HepG2 (cell line): Measurements from ENCODE around the gene SNHG17. TPM values are rescaled to one million over a fixed set of nuclear protein-coding genes. Genes with fewer than 3 reads are reported as not detected.

Experiments used
- CEBPB ChIP-seq: IDR thresholded peaks from 2 replicates; pipeline ENCODE4 v1.6.1; 2011; ENCODE audit warnings: low read depth, low read length, improper control_type of control experiment, borderline replicate concordance
- ETV5 ChIP-seq: IDR thresholded peaks from 2 replicates; pipeline ENCODE4 v1.6.1; 2018; ENCODE audit warnings: missing biosample characterization, missing genetic modification reagents, inconsistent platforms, borderline replicate concordance
- MTA3 ChIP-seq: sonication (generic); formaldehyde crosslinking; IDR thresholded peaks from 2 replicates; pipeline ENCODE4 v1.4.0; 2020; ENCODE audit warnings: missing genetic modification reagents
- ONECUT2 ChIP-seq: sonication (generic); formaldehyde crosslinking; IDR thresholded peaks from 2 replicates; pipeline ENCODE4 v1.4.0; 2020; ENCODE audit warnings: missing genetic modification reagents
- TEAD2 ChIP-seq: sonication (generic); formaldehyde crosslinking; IDR thresholded peaks from 2 replicates; pipeline ENCODE4 v1.9.0; 2021; ENCODE audit warnings: missing genetic modification reagents
- ZFP82 ChIP-seq: sonication (generic); formaldehyde crosslinking; IDR thresholded peaks from 2 replicates; pipeline ENCODE4 v1.5.1; 2020; ENCODE audit warnings: mild to moderate bottlenecking, missing genetic modification reagents, borderline replicate concordance
- ZIK1 ChIP-seq: sonication (generic); formaldehyde crosslinking; IDR thresholded peaks from 2 replicates; pipeline ENCODE4 v1.5.0; 2020; ENCODE audit warnings: mild to moderate bottlenecking, low read depth, missing genetic modification reagents, borderline replicate concordance
- ZNF205 ChIP-seq: IDR thresholded peaks from 2 replicates; pipeline ENCODE4 v1.6.1; 2018; ENCODE audit warnings: missing biosample characterization, missing genetic modification reagents
- ZNF407 ChIP-seq: sonication (generic); formaldehyde crosslinking; IDR thresholded peaks from one replicate; pipeline ENCODE4 v1.5.1; 2020; ENCODE audit warnings: mild to moderate bottlenecking, missing genetic modification reagents; ENCODE audit errors: not compliant biosample characterization
- ZNF530 ChIP-seq: sonication (generic); formaldehyde crosslinking; IDR thresholded peaks from 2 replicates; pipeline ENCODE4 v1.5.0; 2020; ENCODE audit warnings: low read depth, mild to moderate bottlenecking, missing genetic modification reagents
- ZNF543 ChIP-seq: sonication (generic); formaldehyde crosslinking; IDR thresholded peaks from 2 replicates; pipeline ENCODE4 v1.4.0; 2020; ENCODE audit warnings: mild to moderate bottlenecking, missing genetic modification reagents
- ZNF770 ChIP-seq: sonication (generic); formaldehyde crosslinking; IDR thresholded peaks from 2 replicates; pipeline ENCODE4 v1.5.0; 2020; ENCODE audit warnings: mild to moderate bottlenecking, missing genetic modification reagents
- polyA plus RNA-seq, 8 experiments: library from polyadenylated mRNA; depleted of rRNA in 3 of 8; stranded (reverse) in 7 of 8; unstranded in 1 of 8; fragments of >200 nt; fragmentation: Illumina TruSeq in 4 of 8; extraction: Trizol in 4 of 8; gene quantifications; 2 replicates each; pipeline versions ENCODE4 v1.2.1 to v1.2.3, GENCODE V29; 2011 to 2016; ENCODE audit warnings: low read depth in 4 of 8, missing spikeins in 1 of 8, mixed read lengths in 1 of 8; ENCODE audit not compliant: insufficient read depth in 1 of 8
- total RNA-seq, 5 experiments: library from RNA; depleted of rRNA; stranded (reverse); fragments of >200 nt; fragmentation: Illumina TruSeq; extraction: Trizol; gene quantifications; 2 replicates each; pipeline ENCODE4 v1.2.3, GENCODE V29; 2016; ENCODE audit warnings: low read depth in 1 of 5
- TF ChIP-seq, protein P1 (sequence below): IDR thresholded peaks from 2 replicates; pipeline ENCODE4 v1.6.1; 2016; ENCODE audit warnings: missing biosample characterization, missing genetic modification reagents, low read depth
- TF ChIP-seq, protein P2 (sequence below): IDR thresholded peaks from 2 replicates; pipeline ENCODE4 v1.6.1; 2016; ENCODE audit warnings: missing compliant biosample characterization, missing genetic modification reagents, borderline replicate concordance

The SNHG17 gene
- total and polyA plus RNA-seq, 2 of the 13 experiments (the other 11 are each of a cell fraction or from before 2014, with no cell fraction given) = 26.2 to 41.2 TPM

DNA sequence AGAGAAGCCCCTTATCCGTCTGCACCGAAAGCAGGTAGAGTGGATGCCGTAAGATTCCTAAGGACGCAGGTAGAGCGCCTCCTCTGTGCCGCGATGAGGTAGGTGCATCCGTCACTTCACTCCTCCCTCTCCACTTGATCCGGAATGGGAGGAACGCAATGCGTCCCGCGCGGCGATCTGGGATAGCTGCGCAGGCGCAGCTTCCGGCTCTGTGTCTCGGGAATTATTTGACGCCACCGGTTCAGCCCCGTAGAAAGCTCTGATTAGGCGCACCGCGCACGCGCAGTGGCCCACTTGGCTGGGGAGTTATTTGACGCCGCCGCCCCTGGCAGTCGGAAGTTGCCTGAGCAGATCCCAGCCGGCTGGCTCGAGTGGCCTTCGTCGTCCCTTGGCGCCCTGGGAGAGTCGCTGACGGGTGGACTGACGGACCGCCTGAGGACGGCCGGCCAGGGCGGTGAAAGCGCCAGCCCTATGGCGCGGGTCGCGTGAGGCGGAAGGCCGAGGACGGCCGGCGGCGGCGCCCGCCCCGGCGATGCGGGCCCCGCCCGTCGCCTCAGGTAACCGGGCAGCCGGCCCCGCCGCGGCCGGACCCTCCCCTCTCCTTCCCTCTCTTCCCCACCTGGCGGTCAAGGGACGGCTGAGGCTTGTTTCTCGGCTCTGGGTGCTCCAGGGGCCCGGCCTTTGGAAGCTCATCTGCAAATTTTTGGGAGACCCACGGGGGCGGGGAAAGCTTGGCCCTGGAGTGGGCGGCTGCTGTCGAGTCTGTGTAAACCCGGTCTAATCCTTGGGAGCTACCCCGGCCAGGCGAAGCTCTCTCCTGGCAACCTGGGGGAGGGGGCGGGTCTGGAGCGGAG, 37.6 kb upstream of the SNHG17 start, which contains the start of gene RALGAPB (continued):
- TF ChIP-seq ZNF770 (CRISPR knock-in tag) (peak; percentile 39; the same call in 1 of the 2 replicates), MTA3 (CRISPR knock-in tag) (no peak), TEAD2 (CRISPR knock-in tag) (no peak), ETV5 (CRISPR knock-in tag) (peak; percentile 85), CEBPB (no peak), ZNF530 (CRISPR knock-in tag) (no peak), ZIK1 (no peak), ZNF543 (CRISPR knock-in tag) (peak; percentile 79; the same call in 1 of the 2 replicates), ZFP82 (CRISPR knock-in tag) (no peak), ZNF407 (CRISPR knock-in tag) (peak; percentile 98), ZNF205 (CRISPR knock-in tag) (no peak; the same call in 1 of the 2 replicates), ONECUT2 (peak; percentile 33; the same call in 1 of the 2 replicates)
- TF ChIP-seq, protein P1, sequence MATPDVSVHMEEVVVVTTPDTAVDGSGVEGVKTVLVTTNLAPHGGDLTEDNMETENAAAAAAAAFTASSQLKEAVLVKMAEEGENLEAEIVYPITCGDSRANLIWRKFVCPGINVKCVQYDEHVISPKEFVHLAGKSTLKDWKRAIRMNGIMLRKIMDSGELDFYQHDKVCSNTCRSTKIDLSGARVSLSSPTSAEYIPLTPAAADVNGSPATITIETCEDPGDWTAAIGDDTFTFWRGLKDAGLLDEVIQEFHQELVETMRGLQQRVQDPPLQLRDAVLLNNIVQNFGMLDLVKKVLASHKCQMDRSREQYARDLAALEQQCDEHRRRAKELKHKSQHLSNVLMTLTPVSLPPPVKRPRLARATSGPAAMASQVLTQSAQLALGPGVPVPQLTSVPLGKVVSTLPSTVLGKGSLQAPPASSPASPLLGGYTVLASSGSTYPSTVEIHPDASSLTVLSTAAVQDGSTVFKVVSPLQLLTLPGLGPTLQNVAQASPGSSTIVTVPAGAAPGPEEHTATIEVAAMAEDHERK (CRISPR knock-in tag) = peak; percentile 85
- TF ChIP-seq, protein P2, sequence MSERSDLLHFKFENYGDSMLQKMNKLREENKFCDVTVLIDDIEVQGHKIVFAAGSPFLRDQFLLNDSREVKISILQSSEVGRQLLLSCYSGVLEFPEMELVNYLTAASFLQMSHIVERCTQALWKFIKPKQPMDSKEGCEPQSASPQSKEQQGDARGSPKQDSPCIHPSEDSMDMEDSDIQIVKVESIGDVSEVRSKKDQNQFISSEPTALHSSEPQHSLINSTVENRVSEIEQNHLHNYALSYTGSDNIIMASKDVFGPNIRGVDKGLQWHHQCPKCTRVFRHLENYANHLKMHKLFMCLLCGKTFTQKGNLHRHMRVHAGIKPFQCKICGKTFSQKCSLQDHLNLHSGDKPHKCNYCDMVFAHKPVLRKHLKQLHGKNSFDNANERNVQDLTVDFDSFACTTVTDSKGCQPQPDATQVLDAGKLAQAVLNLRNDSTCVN (CRISPR knock-in tag) = peak; percentile 78
